ENCODE measurements around the gene KLHL17.

The KLHL17 gene

DNA sequence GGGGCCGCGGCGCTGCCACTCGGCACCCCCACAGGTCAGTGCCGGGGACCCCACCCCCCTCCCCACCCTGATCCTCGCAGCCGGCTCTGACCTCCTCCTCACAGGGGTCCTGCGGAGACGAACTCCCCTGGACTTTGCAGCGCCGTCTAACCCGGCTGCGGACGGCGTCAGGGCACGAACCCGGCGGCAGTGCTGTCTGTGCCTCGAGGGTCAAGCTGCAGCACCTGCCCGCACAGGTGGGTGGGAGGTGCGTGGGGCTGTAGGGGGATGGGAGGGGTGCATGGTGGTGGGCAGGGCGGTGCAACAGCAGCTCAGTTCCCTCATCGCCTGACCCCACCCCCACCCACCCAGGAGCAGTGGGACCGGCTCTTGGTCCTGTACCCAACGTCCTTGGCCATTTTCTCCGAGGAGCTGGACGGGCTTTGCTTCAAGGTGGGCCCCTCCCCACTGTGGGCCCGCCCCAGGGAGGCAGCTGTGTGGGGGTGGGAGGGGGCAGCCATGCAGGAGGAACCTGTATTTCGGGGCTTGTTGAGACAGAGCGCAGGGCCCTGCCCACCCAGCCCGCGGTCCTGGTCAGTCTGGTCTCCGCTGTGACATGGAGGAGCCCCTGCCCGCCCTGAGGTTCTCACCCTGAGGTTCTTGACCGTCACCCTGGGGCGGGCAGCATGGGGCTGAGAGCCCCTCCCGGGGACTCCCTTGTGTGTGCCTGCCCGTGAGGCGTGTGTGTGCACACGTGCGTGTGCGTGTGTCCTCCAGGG, 10.8 kb downstream of the KLHL17 start:
- TF ChIP-seq EP300 (IDR thresholded peaks at IDR 0.05; ENCODE audit: borderline replicate concordance) (no peak), YY1 (IDR thresholded peaks at IDR 0.05; ENCODE audit: low read depth) (no peak), USF1 (IDR thresholded peaks at IDR 0.05) (no peak), CEBPB (IDR thresholded peaks at IDR 0.05) (no peak), RAD21 (IDR thresholded peaks at IDR 0.05; ENCODE audit: low read depth) (no peak), TEAD4 (IDR thresholded peaks at IDR 0.05) (no peak), TCF12 (IDR thresholded peaks at IDR 0.05; ENCODE audit: low read depth) (no peak), NFIC (IDR thresholded peaks at IDR 0.05) (no peak), MAX (IDR thresholded peaks at IDR 0.05) (no peak)
- TF ChIP-seq, protein P1, sequence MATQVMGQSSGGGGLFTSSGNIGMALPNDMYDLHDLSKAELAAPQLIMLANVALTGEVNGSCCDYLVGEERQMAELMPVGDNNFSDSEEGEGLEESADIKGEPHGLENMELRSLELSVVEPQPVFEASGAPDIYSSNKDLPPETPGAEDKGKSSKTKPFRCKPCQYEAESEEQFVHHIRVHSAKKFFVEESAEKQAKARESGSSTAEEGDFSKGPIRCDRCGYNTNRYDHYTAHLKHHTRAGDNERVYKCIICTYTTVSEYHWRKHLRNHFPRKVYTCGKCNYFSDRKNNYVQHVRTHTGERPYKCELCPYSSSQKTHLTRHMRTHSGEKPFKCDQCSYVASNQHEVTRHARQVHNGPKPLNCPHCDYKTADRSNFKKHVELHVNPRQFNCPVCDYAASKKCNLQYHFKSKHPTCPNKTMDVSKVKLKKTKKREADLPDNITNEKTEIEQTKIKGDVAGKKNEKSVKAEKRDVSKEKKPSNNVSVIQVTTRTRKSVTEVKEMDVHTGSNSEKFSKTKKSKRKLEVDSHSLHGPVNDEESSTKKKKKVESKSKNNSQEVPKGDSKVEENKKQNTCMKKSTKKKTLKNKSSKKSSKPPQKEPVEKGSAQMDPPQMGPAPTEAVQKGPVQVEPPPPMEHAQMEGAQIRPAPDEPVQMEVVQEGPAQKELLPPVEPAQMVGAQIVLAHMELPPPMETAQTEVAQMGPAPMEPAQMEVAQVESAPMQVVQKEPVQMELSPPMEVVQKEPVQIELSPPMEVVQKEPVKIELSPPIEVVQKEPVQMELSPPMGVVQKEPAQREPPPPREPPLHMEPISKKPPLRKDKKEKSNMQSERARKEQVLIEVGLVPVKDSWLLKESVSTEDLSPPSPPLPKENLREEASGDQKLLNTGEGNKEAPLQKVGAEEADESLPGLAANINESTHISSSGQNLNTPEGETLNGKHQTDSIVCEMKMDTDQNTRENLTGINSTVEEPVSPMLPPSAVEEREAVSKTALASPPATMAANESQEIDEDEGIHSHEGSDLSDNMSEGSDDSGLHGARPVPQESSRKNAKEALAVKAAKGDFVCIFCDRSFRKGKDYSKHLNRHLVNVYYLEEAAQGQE (IDR thresholded peaks at IDR 0.05; ENCODE audit: low read depth) = no peak

DNA sequence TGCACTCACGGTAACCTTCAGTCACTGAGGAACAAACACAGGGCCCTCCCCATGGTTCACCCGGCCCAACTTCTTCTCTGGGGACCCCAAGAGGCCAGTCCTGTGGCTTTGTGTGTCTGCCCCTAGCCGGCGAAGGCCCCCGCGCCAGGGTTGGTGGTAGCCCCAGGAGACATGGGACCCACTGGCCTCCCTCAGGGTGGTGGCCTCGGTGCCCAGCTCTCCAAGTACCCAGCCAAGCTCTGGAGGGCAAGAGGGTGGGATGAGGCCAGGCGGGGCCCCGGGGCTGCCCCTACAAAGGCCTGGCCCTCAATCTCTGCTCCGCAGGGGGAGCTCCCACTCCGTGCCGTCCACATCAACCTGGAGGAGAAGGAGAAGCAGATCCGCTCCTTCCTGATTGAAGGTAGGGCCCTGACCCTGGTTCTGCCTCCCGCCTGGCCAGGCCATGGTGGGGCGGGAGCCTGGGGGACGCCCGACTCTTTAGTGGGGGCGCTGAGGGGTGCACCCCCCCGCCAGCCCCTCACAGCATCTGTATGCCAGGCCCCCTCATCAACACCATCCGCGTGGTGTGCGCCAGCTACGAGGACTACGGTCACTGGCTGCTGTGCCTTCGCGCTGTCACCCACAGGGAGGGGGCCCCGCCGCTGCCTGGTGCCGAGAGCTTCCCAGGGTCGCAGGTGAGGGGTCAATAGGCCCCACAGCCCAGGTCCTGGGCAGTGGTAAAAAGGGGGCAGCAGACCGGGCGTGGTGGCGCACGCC, 11.5 kb downstream of the KLHL17 start:
- TF ChIP-seq TCF12 (IDR thresholded peaks at IDR 0.05; ENCODE audit: low read depth) (no peak), MAX (IDR thresholded peaks at IDR 0.05) (no peak), FOXM1 (IDR thresholded peaks at IDR 0.05; ENCODE audit: borderline replicate concordance, low read depth) (no peak), YY1 (IDR thresholded peaks at IDR 0.05; ENCODE audit: low read depth) (no peak)

GRCh38 chr1:972726-973458, 12.5 kb downstream of the KLHL17 start:
- no peak for TF ChIP-seq TCF12 (IDR thresholded peaks at IDR 0.05; ENCODE audit: low read depth)
- TF ChIP-seq ZBTB7A (IDR thresholded peaks at IDR 0.05; ENCODE audit: low read depth) = no peak
- no peak for TF ChIP-seq CEBPB (IDR thresholded peaks at IDR 0.05)
- TF ChIP-seq CREB1 (IDR thresholded peaks at IDR 0.05; ENCODE audit: low read depth) = no peak
- no peak for TF ChIP-seq EGR1 (IDR thresholded peaks at IDR 0.05)
- no peak for TF ChIP-seq USF1 (IDR thresholded peaks at IDR 0.05)
- no peak for TF ChIP-seq RAD21 (IDR thresholded peaks at IDR 0.05; ENCODE audit: low read depth)
- no peak for TF ChIP-seq TAF1 (IDR thresholded peaks at IDR 0.05; ENCODE audit: low read depth)
- TF ChIP-seq NFIC (IDR thresholded peaks at IDR 0.05) = no peak

- no peak for TF ChIP-seq TEAD4 (IDR thresholded peaks at IDR 0.05)
- no peak for TF ChIP-seq EP300 (IDR thresholded peaks at IDR 0.05; ENCODE audit: borderline replicate concordance)
- TF ChIP-seq, protein P1 (IDR thresholded peaks at IDR 0.05; ENCODE audit: low read depth) = no peak
- no peak for TF ChIP-seq CREB1 (IDR thresholded peaks at IDR 0.05; ENCODE audit: low read depth)
- no peak for TF ChIP-seq MAX (IDR thresholded peaks at IDR 0.05)
- TF ChIP-seq USF1 (IDR thresholded peaks at IDR 0.05) = no peak
- no peak for TF ChIP-seq ZBTB7A (IDR thresholded peaks at IDR 0.05; ENCODE audit: low read depth)
- no peak for TF ChIP-seq NFIC (IDR thresholded peaks at IDR 0.05)
- no peak for TF ChIP-seq TCF12 (IDR thresholded peaks at IDR 0.05; ENCODE audit: low read depth)
- TF ChIP-seq CEBPB (IDR thresholded peaks at IDR 0.05) = no peak
- TF ChIP-seq EGR1 (IDR thresholded peaks at IDR 0.05) = no peak
- TF ChIP-seq YY1 (IDR thresholded peaks at IDR 0.05; ENCODE audit: low read depth) = no peak
- no peak for TF ChIP-seq RAD21 (IDR thresholded peaks at IDR 0.05; ENCODE audit: low read depth)
- no peak for TF ChIP-seq TAF1 (IDR thresholded peaks at IDR 0.05; ENCODE audit: low read depth)
- TF ChIP-seq FOXM1 (IDR thresholded peaks at IDR 0.05; ENCODE audit: borderline replicate concordance, low read depth) = no peak
Measured at GRCh38 chr1:973459-974292, 13.3 kb downstream of the KLHL17 start.

Data from Ishikawa (cell line).